A673 (cell line): ENCODE measurements around the gene RNF115.

Experiments
- EZH2 ChIP-seq: fragments of 200-600 bp; sonication (generic); IDR thresholded peaks from 2 replicates; pipeline ENCODE4 v1.6.1; 2017; ENCODE audit warnings: borderline replicate concordance, low read depth, mild to moderate bottlenecking, mixed read lengths, antibody characterized with exemption, low read length; ENCODE audit not compliant: poor library complexity, severe bottlenecking
- TF ChIP-seq, protein P1 (sequence below): fragments of 300-800, 200-600 bp; sonication (generic); conservative IDR thresholded peaks from 2 replicates; pipeline ENCODE4 v1.5.1; 2017; ENCODE audit warnings: low read depth, mild to moderate bottlenecking, antibody characterized with exemption, low read length, moderate library complexity, mixed read lengths

DNA sequence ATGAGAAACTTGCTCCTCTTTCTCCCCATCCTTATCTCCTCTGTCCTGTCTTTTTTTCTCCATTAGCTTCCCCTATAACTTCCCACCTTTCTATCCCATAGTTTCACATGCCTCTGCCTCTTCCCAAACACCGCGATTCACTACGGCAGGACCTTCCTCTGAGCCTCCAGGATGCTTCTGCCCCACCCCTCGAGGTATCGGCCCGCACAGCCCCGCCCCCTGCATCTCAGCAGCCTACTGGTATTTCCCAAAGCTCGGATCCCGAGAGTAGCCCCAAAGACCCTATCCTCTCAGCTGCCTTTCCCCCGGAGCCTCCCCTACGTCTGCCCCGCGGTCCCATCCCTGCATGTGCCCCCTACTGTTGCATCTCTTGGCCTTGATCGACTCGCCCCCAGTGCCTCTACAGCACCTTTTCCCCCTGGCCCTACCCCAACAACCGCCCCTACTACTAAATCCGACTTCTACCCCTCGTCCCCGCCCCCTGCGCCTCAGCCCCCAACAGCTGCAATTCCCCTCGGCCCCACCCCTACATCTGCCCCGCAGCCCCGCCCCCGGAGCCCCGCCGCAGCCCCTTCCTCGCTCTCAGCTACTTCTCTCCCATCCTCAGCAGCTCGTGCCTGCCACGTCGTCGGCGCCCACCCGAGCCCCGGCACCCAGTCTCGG is 34.5 kb upstream of the RNF115 start:
- TF ChIP-seq, protein P1, sequence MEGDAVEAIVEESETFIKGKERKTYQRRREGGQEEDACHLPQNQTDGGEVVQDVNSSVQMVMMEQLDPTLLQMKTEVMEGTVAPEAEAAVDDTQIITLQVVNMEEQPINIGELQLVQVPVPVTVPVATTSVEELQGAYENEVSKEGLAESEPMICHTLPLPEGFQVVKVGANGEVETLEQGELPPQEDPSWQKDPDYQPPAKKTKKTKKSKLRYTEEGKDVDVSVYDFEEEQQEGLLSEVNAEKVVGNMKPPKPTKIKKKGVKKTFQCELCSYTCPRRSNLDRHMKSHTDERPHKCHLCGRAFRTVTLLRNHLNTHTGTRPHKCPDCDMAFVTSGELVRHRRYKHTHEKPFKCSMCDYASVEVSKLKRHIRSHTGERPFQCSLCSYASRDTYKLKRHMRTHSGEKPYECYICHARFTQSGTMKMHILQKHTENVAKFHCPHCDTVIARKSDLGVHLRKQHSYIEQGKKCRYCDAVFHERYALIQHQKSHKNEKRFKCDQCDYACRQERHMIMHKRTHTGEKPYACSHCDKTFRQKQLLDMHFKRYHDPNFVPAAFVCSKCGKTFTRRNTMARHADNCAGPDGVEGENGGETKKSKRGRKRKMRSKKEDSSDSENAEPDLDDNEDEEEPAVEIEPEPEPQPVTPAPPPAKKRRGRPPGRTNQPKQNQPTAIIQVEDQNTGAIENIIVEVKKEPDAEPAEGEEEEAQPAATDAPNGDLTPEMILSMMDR, result no peak
- no peak for TF ChIP-seq EZH2
